ENCODE measurements around the gene SLC46A1.

Gene SLC46A1

DNA sequence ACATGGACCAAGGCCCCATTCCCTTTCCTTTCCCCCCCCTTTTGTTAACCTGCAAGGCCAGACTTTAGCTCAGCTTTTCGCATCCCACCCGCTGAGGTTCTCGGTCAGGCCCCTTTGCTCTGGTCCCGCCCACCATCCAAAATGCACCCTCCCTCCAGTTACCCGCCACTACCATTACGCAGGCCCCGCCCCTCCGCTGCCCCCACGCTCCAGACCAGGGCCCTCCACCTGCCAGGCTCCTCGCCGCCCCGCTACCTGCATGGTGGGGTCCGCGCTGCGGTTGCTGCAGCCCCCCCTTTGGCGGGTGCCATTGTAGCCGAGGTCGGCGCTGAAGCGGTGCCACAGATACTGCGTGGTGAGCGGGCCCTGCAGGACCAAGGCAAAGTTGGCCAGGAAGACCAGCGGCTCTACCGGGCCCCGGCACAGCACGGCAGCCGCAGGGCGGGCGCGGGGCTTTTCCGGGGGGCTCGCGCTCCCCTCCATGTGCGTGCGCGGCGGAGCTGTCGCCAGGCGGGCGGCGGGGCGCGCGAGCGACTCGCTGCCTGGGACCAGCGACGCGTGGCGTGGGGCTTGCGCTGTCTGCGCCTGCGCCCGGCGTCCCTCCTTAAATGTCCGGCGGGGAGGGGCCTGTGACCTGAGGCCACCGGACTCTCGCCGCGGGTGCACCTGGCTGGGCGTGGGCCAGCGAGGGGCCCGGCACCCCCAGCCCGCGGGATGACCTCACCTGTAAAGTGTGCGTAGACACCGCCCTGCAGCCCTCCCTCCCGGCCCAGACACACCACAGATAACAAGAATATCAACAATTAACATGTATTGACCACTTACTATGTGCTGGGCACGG is at the start of gene SLC46A1:
TSS of gene SLC46A1 (minus strand) at position 581 of the 841 bp plus-strand sequence. CDS start at position 483, 98 bp downstream.
- TF ChIP-seq, protein P1, sequence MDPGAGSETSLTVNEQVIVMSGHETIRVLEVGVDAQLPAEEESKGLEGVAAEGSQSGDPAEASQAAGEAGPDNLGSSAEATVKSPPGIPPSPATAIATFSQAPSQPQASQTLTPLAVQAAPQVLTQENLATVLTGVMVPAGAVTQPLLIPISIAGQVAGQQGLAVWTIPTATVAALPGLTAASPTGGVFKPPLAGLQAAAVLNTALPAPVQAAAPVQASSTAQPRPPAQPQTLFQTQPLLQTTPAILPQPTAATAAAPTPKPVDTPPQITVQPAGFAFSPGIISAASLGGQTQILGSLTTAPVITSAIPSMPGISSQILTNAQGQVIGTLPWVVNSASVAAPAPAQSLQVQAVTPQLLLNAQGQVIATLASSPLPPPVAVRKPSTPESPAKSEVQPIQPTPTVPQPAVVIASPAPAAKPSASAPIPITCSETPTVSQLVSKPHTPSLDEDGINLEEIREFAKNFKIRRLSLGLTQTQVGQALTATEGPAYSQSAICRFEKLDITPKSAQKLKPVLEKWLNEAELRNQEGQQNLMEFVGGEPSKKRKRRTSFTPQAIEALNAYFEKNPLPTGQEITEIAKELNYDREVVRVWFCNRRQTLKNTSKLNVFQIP (CRISPR knock-in tag; IDR thresholded peaks at IDR 0.05; ENCODE audit: borderline replicate concordance, low read depth), result no peak
- TF ChIP-seq ESRRG (CRISPR knock-in tag; IDR thresholded peaks at IDR 0.05), result 0 out of 2 replicates have a peak, but pooled peaks have one; percentile 58
- peak; percentile 85 for ATAC-seq

DNA sequence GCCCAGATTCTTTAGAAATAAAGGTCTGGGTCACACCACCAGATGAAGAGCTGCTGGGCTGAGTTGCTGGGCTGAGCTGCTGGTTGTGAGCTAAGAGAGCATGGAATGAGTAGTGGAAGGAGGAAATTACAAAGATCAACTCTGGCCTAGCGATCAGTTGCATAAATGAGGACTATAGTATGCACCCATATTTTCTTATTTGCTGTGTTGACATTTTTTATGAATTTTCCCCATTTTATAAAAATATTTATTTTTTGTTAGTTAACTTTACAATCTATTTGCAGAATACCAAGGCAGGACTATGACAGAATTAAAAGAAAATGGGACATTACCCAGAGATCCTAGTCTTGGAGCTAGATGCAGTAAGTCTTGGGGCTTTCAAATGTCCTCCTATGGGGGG is 43.8 kb upstream of the SLC46A1 start:
- TF ChIP-seq GLIS3 (CRISPR knock-in tag; IDR thresholded peaks at IDR 0.05) (no peak), RARB (CRISPR knock-in tag; IDR thresholded peaks at IDR 0.05) (no peak), ESRRG (CRISPR knock-in tag; IDR thresholded peaks at IDR 0.05) (no peak), BACH2 (CRISPR knock-in tag; IDR thresholded peaks at IDR 0.05; ENCODE audit: borderline replicate concordance) (no peak)
- TF ChIP-seq, protein P2, sequence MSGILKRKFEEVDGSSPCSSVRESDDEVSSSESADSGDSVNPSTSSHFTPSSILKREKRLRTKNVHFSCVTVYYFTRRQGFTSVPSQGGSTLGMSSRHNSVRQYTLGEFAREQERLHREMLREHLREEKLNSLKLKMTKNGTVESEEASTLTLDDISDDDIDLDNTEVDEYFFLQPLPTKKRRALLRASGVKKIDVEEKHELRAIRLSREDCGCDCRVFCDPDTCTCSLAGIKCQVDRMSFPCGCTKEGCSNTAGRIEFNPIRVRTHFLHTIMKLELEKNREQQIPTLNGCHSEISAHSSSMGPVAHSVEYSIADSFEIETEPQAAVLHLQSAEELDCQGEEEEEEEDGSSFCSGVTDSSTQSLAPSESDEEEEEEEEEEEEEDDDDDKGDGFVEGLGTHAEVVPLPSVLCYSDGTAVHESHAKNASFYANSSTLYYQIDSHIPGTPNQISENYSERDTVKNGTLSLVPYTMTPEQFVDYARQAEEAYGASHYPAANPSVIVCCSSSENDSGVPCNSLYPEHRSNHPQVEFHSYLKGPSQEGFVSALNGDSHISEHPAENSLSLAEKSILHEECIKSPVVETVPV (CRISPR knock-in tag; IDR thresholded peaks at IDR 0.05), result no peak
- TF ChIP-seq, protein P3, sequence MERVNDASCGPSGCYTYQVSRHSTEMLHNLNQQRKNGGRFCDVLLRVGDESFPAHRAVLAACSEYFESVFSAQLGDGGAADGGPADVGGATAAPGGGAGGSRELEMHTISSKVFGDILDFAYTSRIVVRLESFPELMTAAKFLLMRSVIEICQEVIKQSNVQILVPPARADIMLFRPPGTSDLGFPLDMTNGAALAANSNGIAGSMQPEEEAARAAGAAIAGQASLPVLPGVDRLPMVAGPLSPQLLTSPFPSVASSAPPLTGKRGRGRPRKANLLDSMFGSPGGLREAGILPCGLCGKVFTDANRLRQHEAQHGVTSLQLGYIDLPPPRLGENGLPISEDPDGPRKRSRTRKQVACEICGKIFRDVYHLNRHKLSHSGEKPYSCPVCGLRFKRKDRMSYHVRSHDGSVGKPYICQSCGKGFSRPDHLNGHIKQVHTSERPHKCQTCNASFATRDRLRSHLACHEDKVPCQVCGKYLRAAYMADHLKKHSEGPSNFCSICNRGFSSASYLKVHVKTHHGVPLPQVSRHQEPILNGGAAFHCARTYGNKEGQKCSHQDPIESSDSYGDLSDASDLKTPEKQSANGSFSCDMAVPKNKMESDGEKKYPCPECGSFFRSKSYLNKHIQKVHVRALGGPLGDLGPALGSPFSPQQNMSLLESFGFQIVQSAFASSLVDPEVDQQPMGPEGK (CRISPR knock-in tag; IDR thresholded peaks at IDR 0.05; ENCODE audit: borderline replicate concordance), result no peak
- TF ChIP-seq, protein P4, sequence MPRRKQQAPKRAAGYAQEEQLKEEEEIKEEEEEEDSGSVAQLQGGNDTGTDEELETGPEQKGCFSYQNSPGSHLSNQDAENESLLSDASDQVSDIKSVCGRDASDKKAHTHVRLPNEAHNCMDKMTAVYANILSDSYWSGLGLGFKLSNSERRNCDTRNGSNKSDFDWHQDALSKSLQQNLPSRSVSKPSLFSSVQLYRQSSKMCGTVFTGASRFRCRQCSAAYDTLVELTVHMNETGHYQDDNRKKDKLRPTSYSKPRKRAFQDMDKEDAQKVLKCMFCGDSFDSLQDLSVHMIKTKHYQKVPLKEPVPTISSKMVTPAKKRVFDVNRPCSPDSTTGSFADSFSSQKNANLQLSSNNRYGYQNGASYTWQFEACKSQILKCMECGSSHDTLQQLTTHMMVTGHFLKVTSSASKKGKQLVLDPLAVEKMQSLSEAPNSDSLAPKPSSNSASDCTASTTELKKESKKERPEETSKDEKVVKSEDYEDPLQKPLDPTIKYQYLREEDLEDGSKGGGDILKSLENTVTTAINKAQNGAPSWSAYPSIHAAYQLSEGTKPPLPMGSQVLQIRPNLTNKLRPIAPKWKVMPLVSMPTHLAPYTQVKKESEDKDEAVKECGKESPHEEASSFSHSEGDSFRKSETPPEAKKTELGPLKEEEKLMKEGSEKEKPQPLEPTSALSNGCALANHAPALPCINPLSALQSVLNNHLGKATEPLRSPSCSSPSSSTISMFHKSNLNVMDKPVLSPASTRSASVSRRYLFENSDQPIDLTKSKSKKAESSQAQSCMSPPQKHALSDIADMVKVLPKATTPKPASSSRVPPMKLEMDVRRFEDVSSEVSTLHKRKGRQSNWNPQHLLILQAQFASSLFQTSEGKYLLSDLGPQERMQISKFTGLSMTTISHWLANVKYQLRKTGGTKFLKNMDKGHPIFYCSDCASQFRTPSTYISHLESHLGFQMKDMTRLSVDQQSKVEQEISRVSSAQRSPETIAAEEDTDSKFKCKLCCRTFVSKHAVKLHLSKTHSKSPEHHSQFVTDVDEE (CRISPR knock-in tag; IDR thresholded peaks at IDR 0.05), result no peak
- no peak for ATAC-seq

DNA sequence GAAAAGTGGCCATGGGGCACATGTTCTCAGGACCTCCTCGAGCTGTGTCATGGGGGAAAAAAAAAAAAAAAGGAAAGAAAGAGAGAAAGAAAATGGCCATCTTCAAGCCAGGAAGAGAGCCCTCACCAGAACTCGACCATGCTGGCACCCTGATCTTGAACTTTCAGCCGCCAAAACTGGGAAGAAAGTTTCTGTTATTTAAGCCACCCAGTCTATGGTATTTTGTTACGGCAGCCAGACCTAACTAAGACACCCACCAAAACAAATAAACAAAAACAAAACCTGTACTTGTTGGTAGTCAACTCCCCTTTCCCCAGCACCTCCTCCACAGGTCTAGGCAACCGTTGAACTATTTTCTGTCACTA is 41.4 kb upstream of the SLC46A1 start:
- no peak for TF ChIP-seq PPARA (CRISPR knock-in tag; IDR thresholded peaks at IDR 0.05; ENCODE audit: borderline replicate concordance)
- no peak for TF ChIP-seq ARNTL (CRISPR knock-in tag; IDR thresholded peaks at IDR 0.05; ENCODE audit: borderline replicate concordance, low read depth)
- no peak for TF ChIP-seq OSR1 (CRISPR knock-in tag; IDR thresholded peaks at IDR 0.05)
- TF ChIP-seq TOX (CRISPR knock-in tag; IDR thresholded peaks at IDR 0.05; ENCODE audit: borderline replicate concordance), result no peak
- no peak for TF ChIP-seq ESRRG (CRISPR knock-in tag; IDR thresholded peaks at IDR 0.05)
- TF ChIP-seq, protein P5, sequence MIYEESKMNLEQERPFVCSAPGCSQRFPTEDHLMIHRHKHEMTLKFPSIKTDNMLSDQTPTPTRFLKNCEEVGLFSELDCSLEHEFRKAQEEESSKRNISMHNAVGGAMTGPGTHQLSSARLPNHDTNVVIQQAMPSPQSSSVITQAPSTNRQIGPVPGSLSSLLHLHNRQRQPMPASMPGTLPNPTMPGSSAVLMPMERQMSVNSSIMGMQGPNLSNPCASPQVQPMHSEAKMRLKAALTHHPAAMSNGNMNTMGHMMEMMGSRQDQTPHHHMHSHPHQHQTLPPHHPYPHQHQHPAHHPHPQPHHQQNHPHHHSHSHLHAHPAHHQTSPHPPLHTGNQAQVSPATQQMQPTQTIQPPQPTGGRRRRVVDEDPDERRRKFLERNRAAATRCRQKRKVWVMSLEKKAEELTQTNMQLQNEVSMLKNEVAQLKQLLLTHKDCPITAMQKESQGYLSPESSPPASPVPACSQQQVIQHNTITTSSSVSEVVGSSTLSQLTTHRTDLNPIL (CRISPR knock-in tag; IDR thresholded peaks at IDR 0.05; ENCODE audit: low read depth), result no peak
- no peak for TF ChIP-seq ZNF70 (CRISPR knock-in tag; IDR thresholded peaks at IDR 0.05)
- TF ChIP-seq SNAI2 (CRISPR knock-in tag; IDR thresholded peaks at IDR 0.05), result no peak
- TF ChIP-seq ZNF8 (CRISPR knock-in tag; IDR thresholded peaks at IDR 0.05), result no peak
- TF ChIP-seq ZFP3 (CRISPR knock-in tag; IDR thresholded peaks at IDR 0.05), result no peak
- TF ChIP-seq, protein P2 (CRISPR knock-in tag; IDR thresholded peaks at IDR 0.05), result no peak
- no peak for TF ChIP-seq ISL1 (CRISPR knock-in tag; IDR thresholded peaks at IDR 0.05)
- no peak for TF ChIP-seq ZC3H10 (CRISPR knock-in tag; IDR thresholded peaks at IDR 0.05)
- no peak for TF ChIP-seq ZFP30 (CRISPR knock-in tag; IDR thresholded peaks at IDR 0.05)
- TF ChIP-seq, protein P3 (CRISPR knock-in tag; IDR thresholded peaks at IDR 0.05; ENCODE audit: borderline replicate concordance), result no peak
- TF ChIP-seq ZNF565 (CRISPR knock-in tag; conservative IDR thresholded peaks at IDR 0.05; ENCODE audit: low read depth), result no peak
- no peak for TF ChIP-seq TCF4 (CRISPR knock-in tag; IDR thresholded peaks at IDR 0.05; ENCODE audit: borderline replicate concordance)
- no peak for TF ChIP-seq RARB (CRISPR knock-in tag; IDR thresholded peaks at IDR 0.05)
- TF ChIP-seq, protein P1 (CRISPR knock-in tag; IDR thresholded peaks at IDR 0.05; ENCODE audit: borderline replicate concordance, low read depth), result no peak
- no peak for ATAC-seq

All from SK-N-SH treated with all-trans-retinoic acid at 6 μM for 48 hours (cell line).